GM19043 (cell line): ENCODE data around the gene STX3.
"Not testable (repeated sequence)": the region's sequence is repeated elsewhere in the genome, so short reads cannot be mapped to it uniquely, and the experiment has no call there.

Experiments used
- ATAC-seq: cut with Tn5 transposase; IDR thresholded peaks from one replicate; pipeline ENCODE4 v1.9.1; 2021; ENCODE audit warnings: low read depth; ENCODE audit not compliant: unreplicated experiment

Gene STX3

GRCh38 chr11:59829358-59829757 is 74.2 kb downstream of the STX3 start:
- no peak for ATAC-seq

- no peak for ATAC-seq
These were observed 78.4 kb downstream of the STX3 start for GRCh38 chr11:59833602-59834001.

GRCh38 chr11:59839615-59840014 is 84.4 kb downstream of the STX3 start:
- no peak for ATAC-seq

GRCh38 chr11:59841514-59841913 is 86.3 kb downstream of the STX3 start:
- ATAC-seq, result no peak

- no peak for ATAC-seq
These were observed 87.1 kb downstream of the STX3 start for GRCh38 chr11:59842316-59842715.

- ATAC-seq, result no peak
These were observed 90.2 kb downstream of the STX3 start, which contains the start of gene CBLIF for GRCh38 chr11:59845399-59845798. Gene CBLIF, minus strand, starts transcription at chr11:59845499. Its CDS starts 46 bp downstream, at chr11:59845453.

GRCh38 chr11:59846556-59846955 is 91.4 kb downstream of the STX3 start:
- ATAC-seq, result no peak

GRCh38 chr11:59847626-59848025 is 92.5 kb downstream of the STX3 start:
- ATAC-seq, result no peak

GRCh38 chr11:59848439-59848838 is 93.3 kb downstream of the STX3 start:
- not testable (repeated sequence) for ATAC-seq

- ATAC-seq, result no peak
These were observed 94.0 kb downstream of the STX3 start for GRCh38 chr11:59849129-59849528.

GRCh38 chr11:59849551-59849950 is 94.4 kb downstream of the STX3 start:
- not testable (repeated sequence) for ATAC-seq

- ATAC-seq, result not testable (repeated sequence)
These were observed 96.2 kb downstream of the STX3 start for GRCh38 chr11:59851416-59851815.

GRCh38 chr11:59854871-59855270 is 99.7 kb downstream of the STX3 start:
- no peak for ATAC-seq
